GM12801 (cell line): Measurements from ENCODE around the gene CLCA4.

Experiments
- TF ChIP-seq, protein P1 (sequence below): IDR thresholded peaks from one replicate; pipeline ENCODE4 v1.5.1; 2011; ENCODE audit warnings: control low read depth; ENCODE audit not compliant: insufficient read length; ENCODE audit errors: extremely low read depth

Gene CLCA4

DNA sequence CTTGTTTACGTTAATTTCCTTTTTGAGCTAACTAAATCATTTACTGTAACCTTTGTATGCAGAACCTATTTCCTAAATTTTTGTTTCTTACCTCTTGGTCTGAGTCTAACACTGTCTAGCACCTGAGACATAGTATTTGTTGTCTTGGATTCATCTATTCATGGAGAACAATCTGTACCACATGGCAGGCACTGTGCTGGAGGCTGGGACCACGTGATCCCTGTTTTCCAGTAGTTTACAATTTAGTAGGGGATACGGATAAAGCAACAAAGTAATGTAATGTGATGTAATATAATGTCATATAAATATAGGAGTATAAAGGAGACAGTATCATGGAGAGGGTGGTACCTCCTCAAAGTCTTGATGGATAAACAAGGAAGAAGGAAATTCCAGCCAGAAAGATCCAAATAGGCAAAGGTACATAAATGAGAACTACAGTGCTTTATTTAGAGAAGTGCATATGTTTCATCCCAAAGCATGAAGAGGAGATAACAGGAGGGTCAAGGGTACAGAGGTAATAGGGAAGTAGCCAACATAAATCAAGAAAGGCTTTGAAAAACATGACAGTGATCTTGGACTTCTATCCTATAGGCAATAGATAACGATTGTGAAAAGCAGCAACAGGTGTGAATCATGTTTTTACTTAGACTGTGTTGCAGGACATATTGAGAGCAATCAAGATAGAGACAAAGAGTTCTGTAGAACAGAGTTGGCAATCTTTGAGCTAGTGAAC, 25.9 kb upstream of the CLCA4 start:
- TF ChIP-seq, protein P1, sequence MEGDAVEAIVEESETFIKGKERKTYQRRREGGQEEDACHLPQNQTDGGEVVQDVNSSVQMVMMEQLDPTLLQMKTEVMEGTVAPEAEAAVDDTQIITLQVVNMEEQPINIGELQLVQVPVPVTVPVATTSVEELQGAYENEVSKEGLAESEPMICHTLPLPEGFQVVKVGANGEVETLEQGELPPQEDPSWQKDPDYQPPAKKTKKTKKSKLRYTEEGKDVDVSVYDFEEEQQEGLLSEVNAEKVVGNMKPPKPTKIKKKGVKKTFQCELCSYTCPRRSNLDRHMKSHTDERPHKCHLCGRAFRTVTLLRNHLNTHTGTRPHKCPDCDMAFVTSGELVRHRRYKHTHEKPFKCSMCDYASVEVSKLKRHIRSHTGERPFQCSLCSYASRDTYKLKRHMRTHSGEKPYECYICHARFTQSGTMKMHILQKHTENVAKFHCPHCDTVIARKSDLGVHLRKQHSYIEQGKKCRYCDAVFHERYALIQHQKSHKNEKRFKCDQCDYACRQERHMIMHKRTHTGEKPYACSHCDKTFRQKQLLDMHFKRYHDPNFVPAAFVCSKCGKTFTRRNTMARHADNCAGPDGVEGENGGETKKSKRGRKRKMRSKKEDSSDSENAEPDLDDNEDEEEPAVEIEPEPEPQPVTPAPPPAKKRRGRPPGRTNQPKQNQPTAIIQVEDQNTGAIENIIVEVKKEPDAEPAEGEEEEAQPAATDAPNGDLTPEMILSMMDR, result no peak

DNA sequence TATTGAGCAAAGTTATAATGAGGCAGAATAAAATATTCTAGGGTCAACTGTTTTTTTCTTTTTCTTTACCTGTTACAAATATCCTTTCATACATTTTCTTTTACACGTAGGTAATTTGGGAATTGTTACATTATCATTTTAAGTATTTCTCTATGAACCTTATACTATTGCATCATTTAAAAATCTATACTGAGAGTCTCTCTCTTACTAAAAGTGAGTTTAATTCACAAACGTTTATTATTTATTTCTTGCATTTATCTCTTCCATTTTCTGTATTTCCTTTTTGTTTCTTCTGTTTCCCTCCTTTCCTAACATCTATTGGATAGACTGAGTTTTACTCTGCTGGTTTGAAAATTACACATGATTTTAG, 25.4 kb upstream of the CLCA4 start:
- TF ChIP-seq, protein P1, result no peak

DNA sequence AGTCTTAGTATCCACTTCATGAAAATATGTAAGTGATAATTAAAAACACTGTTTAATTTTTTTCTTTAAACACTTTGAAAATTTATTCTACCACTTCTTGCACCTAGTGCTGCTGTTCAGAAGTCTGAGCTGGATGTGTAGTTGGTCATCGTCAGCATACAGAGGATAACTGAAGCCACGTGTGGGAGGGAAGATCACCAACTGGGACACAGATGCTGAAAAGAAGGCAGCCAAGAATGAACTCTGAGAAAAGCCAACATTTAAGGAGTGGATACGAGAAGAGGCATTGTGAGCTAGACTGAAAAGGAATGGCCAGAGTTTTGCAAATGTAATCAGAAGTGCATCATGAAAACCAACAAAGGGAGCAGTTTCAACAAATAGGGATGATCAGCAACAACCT, 24.6 kb upstream of the CLCA4 start:
- TF ChIP-seq, protein P1, result no peak

DNA sequence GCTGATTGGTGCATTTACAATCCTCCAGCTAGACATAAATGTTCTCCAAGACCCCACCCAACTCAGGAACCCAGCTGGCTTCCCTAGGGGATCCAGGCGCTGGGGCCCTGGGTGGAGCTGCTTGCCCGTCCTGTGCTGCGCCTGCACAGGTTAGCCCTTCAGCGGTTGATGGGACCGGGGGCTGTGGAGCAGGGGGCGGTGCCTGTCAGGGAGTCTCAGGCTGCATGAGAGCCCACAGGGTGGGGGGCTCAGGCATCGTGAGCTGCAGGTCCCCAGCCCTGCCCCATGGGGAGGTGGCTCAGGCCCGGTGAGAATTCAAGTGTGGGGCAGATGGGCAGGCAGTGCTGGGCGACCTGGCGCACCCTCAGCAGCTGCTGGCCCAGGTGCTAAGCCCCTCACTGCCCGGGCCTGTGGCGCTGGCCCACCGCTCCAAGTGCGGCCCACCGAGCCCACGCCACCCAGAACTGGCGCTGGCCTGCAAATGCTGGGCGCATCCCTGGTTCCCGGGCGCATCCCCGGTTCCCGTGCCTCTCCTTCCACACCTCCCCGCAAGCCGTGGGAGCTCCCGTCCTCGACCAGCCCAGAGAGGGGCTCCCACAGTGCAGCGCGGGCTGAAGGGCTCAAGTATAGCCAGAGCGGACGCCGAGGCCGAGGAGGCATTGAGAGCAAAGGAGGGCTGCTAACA, 23.1 kb upstream of the CLCA4 start:
- TF ChIP-seq, protein P1, result no peak

DNA sequence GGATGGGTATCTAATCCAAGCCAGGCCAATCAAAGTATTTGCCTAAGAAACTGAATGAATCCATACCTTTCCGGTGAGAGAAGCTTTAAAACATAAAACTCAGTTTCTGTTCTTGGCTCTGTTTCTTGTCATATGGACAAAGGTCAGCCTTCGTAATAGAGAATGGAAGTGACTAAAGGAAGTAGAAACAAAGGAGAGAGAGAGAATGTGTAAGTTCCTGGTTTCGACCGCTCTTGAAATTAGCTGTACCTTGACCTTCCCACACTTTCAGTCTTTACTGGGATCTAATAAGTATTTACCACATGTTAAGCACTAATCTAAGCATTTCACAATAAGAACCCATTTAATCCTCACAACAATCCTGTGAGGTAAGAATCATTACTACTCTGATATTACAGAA, 19.6 kb upstream of the CLCA4 start:
- TF ChIP-seq, protein P1, result no peak

DNA sequence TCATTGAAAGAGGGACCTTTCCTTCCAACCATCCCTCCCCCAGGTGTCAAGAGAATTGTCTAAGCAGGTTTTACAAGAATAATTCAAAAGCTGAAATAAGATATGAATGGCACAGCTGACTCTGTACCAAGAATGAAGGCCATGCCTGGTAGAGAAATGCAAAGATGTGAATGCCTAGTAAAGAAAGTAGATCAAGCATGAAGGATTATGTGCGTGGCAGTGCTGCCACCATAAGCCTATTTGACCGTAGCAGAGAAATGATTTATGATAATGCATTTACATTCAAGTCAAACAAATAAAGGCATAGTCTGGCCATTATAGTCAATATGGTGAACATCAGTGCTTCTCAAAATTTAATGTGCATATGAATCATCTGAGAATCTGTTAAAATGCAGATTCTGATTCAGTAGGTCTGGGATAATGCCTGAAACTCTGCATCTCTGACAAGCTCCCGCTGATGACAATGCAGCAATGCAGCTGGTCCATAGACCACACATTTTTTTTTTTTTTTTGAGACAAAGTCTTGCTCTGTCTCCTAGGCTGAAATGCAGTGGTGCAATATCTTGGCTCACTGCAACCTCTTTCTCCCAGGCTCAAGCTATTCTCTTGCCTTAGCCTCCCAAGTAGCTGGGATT, 16.6 kb upstream of the CLCA4 start:
- TF ChIP-seq, protein P1, result no peak

DNA sequence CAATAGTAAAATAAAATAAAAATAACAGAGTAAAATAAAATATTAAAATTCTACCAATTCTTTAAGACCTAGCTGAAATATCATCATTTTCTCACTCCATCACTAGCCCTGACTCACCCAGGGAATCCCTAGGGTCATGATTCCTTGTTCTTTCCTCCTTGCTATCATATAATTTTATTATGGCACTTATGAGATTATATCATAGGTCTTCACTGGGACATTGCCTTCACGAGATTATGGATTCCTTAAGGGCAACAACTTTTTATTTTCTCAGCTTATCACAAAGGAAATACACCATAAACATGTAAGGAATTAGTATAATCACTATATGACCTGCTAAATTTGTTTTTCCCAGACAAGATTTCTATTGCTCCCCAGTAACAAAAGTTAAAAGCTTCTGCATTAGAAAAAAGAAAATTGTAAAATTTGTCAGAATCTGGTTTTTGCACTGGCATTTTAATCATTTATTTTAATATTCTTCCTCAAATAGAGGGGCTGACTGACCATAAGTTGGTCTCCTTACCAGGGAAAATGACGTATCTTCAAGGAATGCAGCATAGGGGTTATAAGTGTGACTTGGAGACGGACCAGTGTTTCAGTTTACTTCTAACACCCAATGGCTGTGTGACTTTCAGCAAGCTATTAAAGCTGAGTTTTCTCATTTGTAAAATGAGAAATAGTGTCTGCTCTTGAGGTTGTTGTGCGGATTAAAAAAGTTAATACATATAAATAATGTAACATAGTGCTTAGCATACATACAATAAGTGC, 8.8 kb upstream of the CLCA4 start:
- TF ChIP-seq, protein P1, result no peak
